Nephron (organoid): ENCODE results near the gene PTCD1.

Experiments
- H3K27ac Mint-ChIP-seq, 3 experiments: 2 replicates each; pipeline ENCODE4 v1.8.0; 2020; ENCODE audit warnings: mixed read lengths in 3 of 3, mild to moderate bottlenecking in 2 of 3, moderate library complexity in 1 of 3
- H3K27me3 Mint-ChIP-seq: 2 replicates; pipeline ENCODE4 v1.8.0; 2021; ENCODE audit warnings: low read depth, mild to moderate bottlenecking, moderate library complexity, mixed read lengths
- H3K36me3 Mint-ChIP-seq: 2 replicates; pipeline ENCODE4 v1.8.0; 2020; ENCODE audit warnings: low read depth, mixed read lengths
- H3K4me1 Mint-ChIP-seq: 2 replicates; pipeline ENCODE4 v1.8.0; 2020; ENCODE audit warnings: mixed read lengths
- H3K4me3 Mint-ChIP-seq, 3 experiments: 2 replicates each; pipeline ENCODE4 v1.8.0; 2020; ENCODE audit warnings: mild to moderate bottlenecking in 3 of 3, mixed read lengths in 3 of 3, moderate library complexity in 2 of 3
- H3K9me3 Mint-ChIP-seq: 2 replicates; pipeline ENCODE4 v1.8.0; 2020; ENCODE audit warnings: mixed read lengths
- TF ChIP-seq, protein P1 (sequence below), 3 experiments: fragments of 200-600 bp; sonication (generic); IDR thresholded peaks; one replicate each; pipeline ENCODE4 v1.5.0; 2021; ENCODE audit warnings: antibody characterized with exemption in 3 of 3; ENCODE audit not compliant: unreplicated experiment in 3 of 3

The PTCD1 gene

DNA sequence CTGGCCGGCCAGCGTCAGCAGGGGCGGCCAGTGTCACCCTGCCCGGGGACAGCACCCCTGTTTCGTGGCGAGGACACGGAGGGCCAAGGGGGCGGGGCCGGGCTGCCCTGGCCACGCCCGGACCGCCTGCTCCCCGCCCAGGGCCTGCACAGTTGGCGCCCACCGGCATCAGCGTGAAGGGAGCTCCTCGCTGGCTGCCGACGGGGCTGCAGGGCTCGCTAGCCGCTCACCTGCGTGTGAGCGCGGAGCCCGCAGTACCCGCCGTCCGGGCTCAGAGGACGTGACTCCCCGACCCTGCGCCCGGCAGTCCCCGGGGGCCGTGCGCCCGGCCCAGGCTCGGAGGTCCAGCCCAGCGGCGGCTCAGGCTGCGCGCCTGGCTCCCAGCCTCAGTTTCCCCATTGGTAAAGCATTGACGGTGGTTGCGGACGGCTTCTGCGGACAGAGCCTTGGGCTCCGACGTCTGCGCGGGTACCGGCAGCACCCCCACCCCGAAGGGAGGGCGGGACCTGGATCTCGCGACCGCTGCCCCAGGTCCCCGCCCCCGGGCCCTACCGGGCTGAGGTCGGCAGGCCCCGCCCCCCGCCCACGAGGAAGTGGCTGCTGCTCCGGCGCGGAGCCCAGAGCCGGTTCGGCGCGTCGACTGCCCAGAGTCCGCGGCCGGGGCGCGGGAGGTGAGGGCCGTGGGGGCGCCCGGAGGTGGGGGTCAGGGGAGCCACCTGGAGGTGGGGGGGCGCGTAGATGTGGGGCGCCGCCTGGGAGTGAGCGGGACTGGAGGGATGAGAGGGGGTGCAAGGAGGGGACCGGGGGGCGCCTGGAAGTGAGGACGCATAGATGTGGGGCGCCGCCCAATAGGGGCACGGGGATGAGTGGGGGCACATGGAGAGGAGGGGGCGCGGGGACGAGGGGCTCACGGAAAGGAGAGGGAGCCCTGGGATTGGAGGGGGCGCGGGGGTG is 64.2 kb downstream of the PTCD1 start, which contains the start of gene ARPC1B:
Gene ARPC1B, plus strand, starts transcription at position 620 of the 954 bp plus-strand sequence. CDS start 10,985 bp downstream, outside the sequence.
- Mint-ChIP-seq H3K36me3 (peaks cover 4% of the 10 kb centered on the region), H3K4me1 (peaks cover 21% of the 10 kb centered on the region), H3K4me3 (peak within 1 kb of the TSS; percentile 81 to 86 (median 83)), H3K9me3 (no peaks in the 10 kb centered on the region), H3K27ac (peak within 1 kb of the TSS in 1 of 3 experiments; percentile 63), H3K27me3 (peaks cover 5% of the 10 kb centered on the region)
- TF ChIP-seq, protein P1, sequence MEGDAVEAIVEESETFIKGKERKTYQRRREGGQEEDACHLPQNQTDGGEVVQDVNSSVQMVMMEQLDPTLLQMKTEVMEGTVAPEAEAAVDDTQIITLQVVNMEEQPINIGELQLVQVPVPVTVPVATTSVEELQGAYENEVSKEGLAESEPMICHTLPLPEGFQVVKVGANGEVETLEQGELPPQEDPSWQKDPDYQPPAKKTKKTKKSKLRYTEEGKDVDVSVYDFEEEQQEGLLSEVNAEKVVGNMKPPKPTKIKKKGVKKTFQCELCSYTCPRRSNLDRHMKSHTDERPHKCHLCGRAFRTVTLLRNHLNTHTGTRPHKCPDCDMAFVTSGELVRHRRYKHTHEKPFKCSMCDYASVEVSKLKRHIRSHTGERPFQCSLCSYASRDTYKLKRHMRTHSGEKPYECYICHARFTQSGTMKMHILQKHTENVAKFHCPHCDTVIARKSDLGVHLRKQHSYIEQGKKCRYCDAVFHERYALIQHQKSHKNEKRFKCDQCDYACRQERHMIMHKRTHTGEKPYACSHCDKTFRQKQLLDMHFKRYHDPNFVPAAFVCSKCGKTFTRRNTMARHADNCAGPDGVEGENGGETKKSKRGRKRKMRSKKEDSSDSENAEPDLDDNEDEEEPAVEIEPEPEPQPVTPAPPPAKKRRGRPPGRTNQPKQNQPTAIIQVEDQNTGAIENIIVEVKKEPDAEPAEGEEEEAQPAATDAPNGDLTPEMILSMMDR (IDR thresholded peaks at IDR 0.05; ENCODE audit: unreplicated experiment in 3 of 3) = no peak

DNA sequence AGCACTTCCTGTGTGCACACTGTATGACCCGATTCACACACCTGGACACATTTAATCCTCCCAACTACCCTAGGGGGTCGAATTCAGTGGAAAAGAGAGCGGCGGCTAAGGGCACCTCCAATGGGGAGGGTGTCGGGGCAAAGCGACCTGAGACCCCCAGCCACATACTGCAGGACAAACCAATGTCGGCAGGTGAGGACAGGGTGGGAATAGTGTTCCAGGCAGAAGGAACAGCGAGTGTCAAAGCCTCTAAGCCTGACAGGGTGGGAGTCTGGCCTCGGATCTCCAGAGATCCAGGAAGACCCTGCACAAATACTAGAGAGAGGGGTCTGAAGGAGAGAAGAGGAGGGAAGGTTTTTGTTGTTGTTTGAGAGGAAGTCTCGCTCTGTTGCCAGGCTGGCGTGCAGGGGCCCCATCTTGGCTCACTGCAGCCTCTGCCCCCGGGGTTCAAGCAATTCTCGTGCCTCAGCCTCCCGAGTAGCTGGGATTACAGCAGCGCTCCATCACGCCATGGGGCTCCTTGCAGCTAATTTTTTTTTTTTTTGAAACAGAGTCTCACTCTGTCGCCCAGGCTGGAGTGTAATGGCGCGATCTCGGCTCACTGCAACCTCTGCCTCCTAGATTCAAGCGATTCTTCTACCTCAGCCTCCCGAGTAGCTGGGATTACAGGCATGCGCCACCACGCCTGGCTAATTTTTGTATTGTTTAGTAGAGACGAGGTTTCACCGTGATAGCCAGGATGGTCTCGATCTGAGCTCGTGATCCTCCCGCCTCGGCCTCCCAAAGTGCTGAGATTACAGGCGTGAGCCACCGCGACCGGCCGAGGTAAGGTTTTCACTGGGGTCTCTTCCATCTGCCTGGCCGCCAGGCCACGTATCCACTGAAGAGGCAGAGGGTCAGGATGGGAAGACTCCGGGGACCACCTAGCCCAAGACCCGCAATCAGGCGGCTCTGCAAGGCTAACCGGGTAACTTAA is 65.2 kb downstream of the PTCD1 start:
- H3K4me3 Mint-ChIP-seq = peak overlapping the region; percentile 81 to 86 (median 83)
- H3K9me3 Mint-ChIP-seq = no peaks in the 10 kb centered on the region
- TF ChIP-seq, protein P1 (IDR thresholded peaks at IDR 0.05; ENCODE audit: unreplicated experiment in 3 of 3) = no peak
- H3K27me3 Mint-ChIP-seq = peaks cover 5% of the 10 kb centered on the region
- H3K27ac Mint-ChIP-seq = peak overlapping the region; percentile 63 to 92 (median 82)
- peaks cover 4% of the 10 kb centered on the region for H3K36me3 Mint-ChIP-seq
- H3K4me1 Mint-ChIP-seq = peaks cover 15% of the 10 kb centered on the region

DNA sequence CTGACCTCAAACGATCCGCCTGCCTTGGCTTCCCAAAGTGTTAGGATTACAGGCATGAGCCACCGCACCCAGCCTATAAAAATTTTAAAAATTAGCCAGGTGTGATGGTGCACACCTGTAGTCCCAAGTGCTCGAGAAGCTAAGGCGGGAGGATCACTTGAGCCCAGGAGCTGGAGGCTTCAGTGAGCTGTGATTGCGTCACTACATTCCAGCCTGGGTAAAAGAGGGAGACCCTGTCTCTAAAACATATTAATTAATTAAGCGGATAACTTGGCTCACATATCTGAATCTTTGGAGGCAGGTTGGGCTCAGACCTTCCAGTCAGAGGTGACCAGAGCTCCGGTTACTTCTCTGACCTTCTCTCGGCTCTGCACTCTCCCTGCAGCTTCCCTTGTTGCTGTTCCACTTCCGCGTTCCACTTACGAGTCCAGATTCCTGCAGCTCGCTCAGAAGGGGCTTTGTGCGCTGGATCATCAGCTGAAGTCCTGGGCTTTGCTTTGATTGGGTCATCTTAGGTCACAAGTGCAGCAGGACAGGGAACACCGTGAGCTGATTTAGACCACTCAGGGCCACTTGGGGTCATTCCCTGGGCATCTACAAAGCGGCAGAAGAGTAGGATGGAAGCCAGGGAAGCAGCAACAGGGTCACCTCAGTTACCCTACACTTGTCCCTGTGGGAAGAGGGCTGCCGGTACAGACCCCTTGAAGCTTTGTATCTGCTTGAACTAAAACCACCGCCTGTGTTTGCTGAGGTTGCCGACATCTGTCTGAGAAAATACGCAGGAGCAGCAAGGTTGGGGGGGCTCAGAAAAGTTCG is 66.1 kb downstream of the PTCD1 start:
- H3K4me1 Mint-ChIP-seq = peaks cover 15% of the 10 kb centered on the region
- H3K27ac Mint-ChIP-seq = peak overlapping the region; percentile 63 to 92 (median 82)
- H3K36me3 Mint-ChIP-seq = peaks cover 4% of the 10 kb centered on the region
- TF ChIP-seq, protein P1 (IDR thresholded peaks at IDR 0.05; ENCODE audit: unreplicated experiment in 3 of 3) = no peak
- H3K4me3 Mint-ChIP-seq = peak overlapping the region; percentile 81 to 86 (median 83)
- H3K27me3 Mint-ChIP-seq = peaks cover 5% of the 10 kb centered on the region
- no peaks in the 10 kb centered on the region for H3K9me3 Mint-ChIP-seq

DNA sequence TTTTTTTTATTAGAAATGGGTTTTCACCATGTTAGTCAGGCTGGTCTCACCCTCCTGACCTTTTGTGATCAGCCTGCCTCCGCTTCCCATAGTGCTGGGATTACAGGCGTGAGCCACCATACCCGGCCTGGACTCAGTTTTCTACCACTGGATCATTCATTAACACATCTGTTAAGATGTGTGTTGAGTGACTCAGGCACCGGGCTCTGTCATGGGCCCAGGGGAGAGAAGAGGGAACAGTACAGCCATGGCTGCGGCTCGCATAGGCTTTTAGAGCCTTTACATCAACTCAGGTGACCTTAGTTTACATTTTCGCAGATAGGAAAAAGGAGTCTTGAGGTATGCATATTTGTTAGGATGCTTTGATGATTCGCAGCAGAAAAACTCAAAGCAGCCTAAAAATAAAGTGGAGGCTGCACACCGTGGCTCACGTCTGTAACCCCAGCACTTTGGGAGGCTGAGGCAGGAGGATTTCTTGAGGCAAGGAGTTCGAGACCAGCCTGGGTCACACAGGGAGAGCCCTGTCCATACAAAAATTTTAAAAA is 67.2 kb downstream of the PTCD1 start:
- TF ChIP-seq, protein P1 (IDR thresholded peaks at IDR 0.05; ENCODE audit: unreplicated experiment in 3 of 3) = no peak
- Mint-ChIP-seq H3K27me3 (peaks cover 5% of the 10 kb centered on the region), H3K9me3 (no peaks in the 10 kb centered on the region), H3K36me3 (peaks cover 12% of the 10 kb centered on the region), H3K27ac (no peak overlapping the region), H3K4me3 (peak overlapping the region in 2 of 3 experiments; percentile 19), H3K4me1 (peaks cover 15% of the 10 kb centered on the region)
